22Rv1 (cell line): ENCODE measurements around the gene PIKFYVE.

Experiments used
- ZFX ChIP-seq: fragments of 450-650 bp; IDR thresholded peaks from 2 replicates; pipeline ENCODE4 v1.6.1; 2017; ENCODE audit warnings: antibody characterized with exemption, borderline replicate concordance
- TF ChIP-seq, protein P1 (sequence below): fragments of 450-650 bp; IDR thresholded peaks from 2 replicates; pipeline ENCODE4 v1.5.1; 2017; ENCODE audit warnings: mild to moderate bottlenecking

- TF ChIP-seq, protein P1, sequence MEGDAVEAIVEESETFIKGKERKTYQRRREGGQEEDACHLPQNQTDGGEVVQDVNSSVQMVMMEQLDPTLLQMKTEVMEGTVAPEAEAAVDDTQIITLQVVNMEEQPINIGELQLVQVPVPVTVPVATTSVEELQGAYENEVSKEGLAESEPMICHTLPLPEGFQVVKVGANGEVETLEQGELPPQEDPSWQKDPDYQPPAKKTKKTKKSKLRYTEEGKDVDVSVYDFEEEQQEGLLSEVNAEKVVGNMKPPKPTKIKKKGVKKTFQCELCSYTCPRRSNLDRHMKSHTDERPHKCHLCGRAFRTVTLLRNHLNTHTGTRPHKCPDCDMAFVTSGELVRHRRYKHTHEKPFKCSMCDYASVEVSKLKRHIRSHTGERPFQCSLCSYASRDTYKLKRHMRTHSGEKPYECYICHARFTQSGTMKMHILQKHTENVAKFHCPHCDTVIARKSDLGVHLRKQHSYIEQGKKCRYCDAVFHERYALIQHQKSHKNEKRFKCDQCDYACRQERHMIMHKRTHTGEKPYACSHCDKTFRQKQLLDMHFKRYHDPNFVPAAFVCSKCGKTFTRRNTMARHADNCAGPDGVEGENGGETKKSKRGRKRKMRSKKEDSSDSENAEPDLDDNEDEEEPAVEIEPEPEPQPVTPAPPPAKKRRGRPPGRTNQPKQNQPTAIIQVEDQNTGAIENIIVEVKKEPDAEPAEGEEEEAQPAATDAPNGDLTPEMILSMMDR = no peak
- no peak for TF ChIP-seq ZFX
These were observed 38.6 kb downstream of the PIKFYVE start for GRCh38 chr2:208304695-208305094.
